ENCODE results near the gene MPP3. TPM values are rescaled to one million over a fixed set of nuclear protein-coding genes. Genes with fewer than 3 reads are reported as not detected.

MPP3 gene
- total and polyA plus RNA-seq, 2 donors from 2014 or later, result 3.2 to 5.8 TPM

DNA sequence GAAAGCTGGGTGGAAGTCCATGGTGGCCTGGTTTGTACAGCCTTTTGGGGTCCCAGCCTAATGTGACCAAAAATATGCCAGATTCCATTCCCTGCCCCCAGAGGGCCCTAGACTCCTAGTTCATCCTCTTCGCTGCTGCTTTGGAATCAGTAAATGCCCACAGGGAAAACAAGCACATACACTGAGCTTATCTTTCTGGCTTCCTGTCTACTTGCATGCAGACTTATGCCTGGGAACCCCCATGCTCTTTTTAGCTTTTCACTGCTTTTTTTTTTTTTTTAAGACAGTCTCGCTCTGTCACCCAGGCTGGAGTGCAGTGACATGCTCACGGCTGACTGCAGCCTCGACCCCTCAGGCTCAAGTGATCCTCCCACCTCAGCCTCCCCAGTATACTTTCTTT is 7.9 kb upstream of the MPP3 start:
- Histone ChIP-seq H3K9ac (ENCODE audit: low read length in 3 of 3) (no peak overlapping the region), H3K27me3 (ENCODE audit: control insufficient read depth, insufficient read depth, low read length) (no peaks in the 10 kb centered on the region), H3K4me3 (ENCODE audit: low read length in 3 of 3) (no peak overlapping the region), H3K9me3 (ENCODE audit: control insufficient read depth in 2 of 3, insufficient read depth in 1 of 3, low read length in 3 of 3) (no peaks in the 10 kb centered on the region), H3K4me1 (ENCODE audit: control insufficient read depth in 2 of 3, insufficient read depth in 2 of 3, low read depth in 1 of 3, low read length in 3 of 3) (peaks cover 0 to 7% (median 7%) of the 10 kb centered on the region in 3 donors), H3K36me3 (ENCODE audit: control insufficient read depth in 2 of 3, insufficient read depth in 3 of 3, low read length in 3 of 3) (no peaks in the 10 kb centered on the region), H3K27ac (ENCODE audit: low read depth in 2 of 2, low read length in 2 of 2) (peak overlapping the region in 1 of 2 donors; percentile 8)
- DNase-seq (peak in 2 of 5 donors; percentile 27 to 45), FAIRE-seq (no peak)
- TF ChIP-seq, protein P1, sequence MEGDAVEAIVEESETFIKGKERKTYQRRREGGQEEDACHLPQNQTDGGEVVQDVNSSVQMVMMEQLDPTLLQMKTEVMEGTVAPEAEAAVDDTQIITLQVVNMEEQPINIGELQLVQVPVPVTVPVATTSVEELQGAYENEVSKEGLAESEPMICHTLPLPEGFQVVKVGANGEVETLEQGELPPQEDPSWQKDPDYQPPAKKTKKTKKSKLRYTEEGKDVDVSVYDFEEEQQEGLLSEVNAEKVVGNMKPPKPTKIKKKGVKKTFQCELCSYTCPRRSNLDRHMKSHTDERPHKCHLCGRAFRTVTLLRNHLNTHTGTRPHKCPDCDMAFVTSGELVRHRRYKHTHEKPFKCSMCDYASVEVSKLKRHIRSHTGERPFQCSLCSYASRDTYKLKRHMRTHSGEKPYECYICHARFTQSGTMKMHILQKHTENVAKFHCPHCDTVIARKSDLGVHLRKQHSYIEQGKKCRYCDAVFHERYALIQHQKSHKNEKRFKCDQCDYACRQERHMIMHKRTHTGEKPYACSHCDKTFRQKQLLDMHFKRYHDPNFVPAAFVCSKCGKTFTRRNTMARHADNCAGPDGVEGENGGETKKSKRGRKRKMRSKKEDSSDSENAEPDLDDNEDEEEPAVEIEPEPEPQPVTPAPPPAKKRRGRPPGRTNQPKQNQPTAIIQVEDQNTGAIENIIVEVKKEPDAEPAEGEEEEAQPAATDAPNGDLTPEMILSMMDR (IDR thresholded peaks at IDR 0.05; ENCODE audit: borderline replicate concordance, extremely low read depth, insufficient read depth), result peak; percentile 21
- intact Hi-C loops (cut with DNase I), result loop anchor here (10.0 kb wide), 1 partner anchor 56 kb away; the partner anchor contains the start of gene CFAP97D1

DNA sequence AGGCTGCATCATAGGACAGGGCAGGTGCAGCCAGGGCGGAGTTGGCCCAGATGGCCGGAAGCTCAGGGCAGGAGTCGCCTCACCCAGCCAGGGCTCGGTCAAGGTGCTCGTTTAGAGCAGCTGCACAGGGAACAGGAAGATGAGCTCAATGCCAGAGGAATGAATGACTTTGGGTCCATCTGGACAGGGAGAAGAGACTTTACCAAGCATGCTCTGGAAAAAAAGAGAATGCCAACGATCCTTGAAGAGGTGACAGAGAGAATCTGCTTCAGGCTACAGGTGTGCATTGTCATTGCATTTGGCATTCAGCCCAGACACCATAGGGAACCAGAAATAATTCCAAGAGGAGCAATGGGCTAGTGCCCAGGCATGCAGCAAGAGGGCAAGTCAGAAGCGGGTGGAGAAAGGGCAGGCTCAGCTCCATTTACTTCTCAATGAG is 6.7 kb upstream of the MPP3 start:
- intact Hi-C loops (cut with DNase I), result loop anchor here (10.0 kb wide), 1 partner anchor 55 kb away; the partner anchor contains the start of gene CFAP97D1
- Histone ChIP-seq H3K36me3 (ENCODE audit: control insufficient read depth in 2 of 3, insufficient read depth in 3 of 3, low read length in 3 of 3) (no peaks in the 10 kb centered on the region), H3K9ac (ENCODE audit: low read length in 3 of 3) (no peak overlapping the region), H3K4me3 (ENCODE audit: low read length in 3 of 3) (no peak overlapping the region), H3K9me3 (ENCODE audit: control insufficient read depth in 2 of 3, insufficient read depth in 1 of 3, low read length in 3 of 3) (no peaks in the 10 kb centered on the region), H3K27me3 (ENCODE audit: control insufficient read depth, insufficient read depth, low read length) (no peaks in the 10 kb centered on the region), H3K27ac (ENCODE audit: low read depth in 2 of 2, low read length in 2 of 2) (no peak overlapping the region), H3K4me1 (ENCODE audit: control insufficient read depth in 2 of 3, insufficient read depth in 2 of 3, low read depth in 1 of 3, low read length in 3 of 3) (peaks cover 0 to 7% (median 5%) of the 10 kb centered on the region in 3 donors)
- DNase-seq (no peak), FAIRE-seq (no peak)
- TF ChIP-seq, protein P1 (IDR thresholded peaks at IDR 0.05; ENCODE audit: borderline replicate concordance, extremely low read depth, insufficient read depth), result no peak

DNA sequence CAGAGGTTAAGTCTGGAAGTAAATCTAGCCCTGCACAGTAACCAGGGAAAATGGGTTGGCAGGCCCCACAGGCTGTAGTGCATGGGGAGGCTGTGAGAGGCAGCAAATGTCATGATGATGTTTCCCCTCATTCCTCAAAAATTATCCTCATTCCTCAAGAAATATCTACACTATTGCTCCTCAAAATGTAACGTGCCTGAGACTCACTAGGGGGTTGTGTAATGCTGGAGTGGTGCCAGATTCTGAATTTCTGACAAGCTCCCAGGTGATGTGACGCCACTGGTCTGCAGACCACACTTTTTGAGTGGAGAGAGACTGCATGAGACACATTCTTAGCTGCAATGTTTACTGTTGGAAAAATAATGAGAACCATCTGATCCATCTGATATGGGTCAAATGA is 1.2 kb upstream of the MPP3 start:
- H3K9me3 ChIP-seq (ENCODE audit: control insufficient read depth in 2 of 3, insufficient read depth in 1 of 3, low read length in 3 of 3), result no peaks in the 10 kb centered on the region
- no peak overlapping the region for H3K4me3 ChIP-seq (ENCODE audit: low read length in 3 of 3)
- TF ChIP-seq, protein P1 (IDR thresholded peaks at IDR 0.05; ENCODE audit: borderline replicate concordance, extremely low read depth, insufficient read depth), result no peak
- H3K36me3 ChIP-seq (ENCODE audit: control insufficient read depth in 2 of 3, insufficient read depth in 3 of 3, low read length in 3 of 3), result no peaks in the 10 kb centered on the region
- FAIRE-seq, result no peak
- no peaks in the 10 kb centered on the region for H3K27me3 ChIP-seq (ENCODE audit: control insufficient read depth, insufficient read depth, low read length)
- H3K27ac ChIP-seq (ENCODE audit: low read depth in 2 of 2, low read length in 2 of 2), result no peak overlapping the region
- peaks cover 0 to 11% (median 0%) of the 10 kb centered on the region in 3 donors for H3K4me1 ChIP-seq (ENCODE audit: control insufficient read depth in 2 of 3, insufficient read depth in 2 of 3, low read depth in 1 of 3, low read length in 3 of 3)
- intact Hi-C loops (cut with DNase I), result no loop called here
- H3K9ac ChIP-seq (ENCODE audit: low read length in 3 of 3), result no peak overlapping the region
- no peak for DNase-seq
